Stimulated activated CD4-positive, alpha-beta T cell treated with anti-CD3 and anti-CD28 coated beads, Interleukin-1b, Interleukin-23, amount 100 ng/mL, for 48 hours (primary cell): ENCODE measurements around the gene MAML3.

Source experiments
- DNase-seq: peaks from one replicate; pipeline ENCODE4 v3.0.0-alpha.2; 2020

MAML3 gene

GRCh38 chr4:139987502-139987850 lies 166.5 kb downstream of the MAML3 start:
- DNase-seq = peak; percentile 27

GRCh38 chr4:139986689-139987501 lies 167.1 kb downstream of the MAML3 start:
- no peak for DNase-seq

GRCh38 chr4:139986106-139986505 lies 167.9 kb downstream of the MAML3 start:
- no peak for DNase-seq

- no peak for DNase-seq
These were observed 168.6 kb downstream of the MAML3 start for GRCh38 chr4:139985401-139985800.

GRCh38 chr4:139984471-139984870 lies 169.5 kb downstream of the MAML3 start:
- DNase-seq = no peak

- DNase-seq = no peak
These were observed 175.3 kb downstream of the MAML3 start for GRCh38 chr4:139978692-139979091.

GRCh38 chr4:139977838-139978609 lies 176.0 kb downstream of the MAML3 start:
- DNase-seq = no peak

GRCh38 chr4:139975830-139976272 lies 178.1 kb downstream of the MAML3 start:
- DNase-seq = no peak

GRCh38 chr4:139973616-139974015 lies 180.4 kb downstream of the MAML3 start:
- no peak for DNase-seq

- DNase-seq = no peak
These were observed 181.0 kb downstream of the MAML3 start for GRCh38 chr4:139973015-139973414.

- DNase-seq = no peak
These were observed 181.7 kb downstream of the MAML3 start for GRCh38 chr4:139972305-139972704.

- DNase-seq = no peak
These were observed 182.9 kb downstream of the MAML3 start for GRCh38 chr4:139971111-139971510.

GRCh38 chr4:139969635-139970266 lies 184.2 kb downstream of the MAML3 start:
- no peak for DNase-seq

GRCh38 chr4:139968831-139969230 lies 185.2 kb downstream of the MAML3 start:
- no peak for DNase-seq

- DNase-seq = no peak
These were observed 187.6 kb downstream of the MAML3 start for GRCh38 chr4:139966383-139966782.

- no peak for DNase-seq
These were observed 188.2 kb downstream of the MAML3 start for GRCh38 chr4:139965789-139966188.

GRCh38 chr4:139963708-139964107 lies 190.3 kb downstream of the MAML3 start:
- DNase-seq = no peak

- DNase-seq = no peak
These were observed 191.8 kb downstream of the MAML3 start for GRCh38 chr4:139962130-139962684.

GRCh38 chr4:139961344-139961946 lies 192.5 kb downstream of the MAML3 start:
- DNase-seq = no peak

GRCh38 chr4:139959396-139959795 lies 194.6 kb downstream of the MAML3 start:
- DNase-seq = no peak

GRCh38 chr4:139958739-139959098 lies 195.3 kb downstream of the MAML3 start:
- DNase-seq = no peak

- no peak for DNase-seq
These were observed 195.8 kb downstream of the MAML3 start for GRCh38 chr4:139957986-139958738.
